ENCODE results near the gene CCT8. TPM values are rescaled to one million over a fixed set of nuclear protein-coding genes. Genes with fewer than 3 reads are reported as not detected.
"Not testable (repeated sequence)": the region's sequence is repeated elsewhere in the genome, so short reads cannot be mapped to it uniquely, and the experiment has no call there.

Gene CCT8
- total and polyA plus RNA-seq, 9 of the 15 experiments (the other 6 are each of a cell fraction or from before 2014, with no cell fraction given): 451 to 1,153 (median 677) TPM

GRCh38 chr21:29017639-29018237 is 55.7 kb downstream of the CCT8 start (continued):
- no peak for TF ChIP-seq NFE2L1 (tag; IDR thresholded peaks at IDR 0.05; ENCODE audit: borderline replicate concordance, low read depth)
- TF ChIP-seq ZNF184 (CRISPR knock-in tag; IDR thresholded peaks at IDR 0.05): no peak

GRCh38 chr21:29011236-29011635 is 62.2 kb downstream of the CCT8 start:
- H3K4me2 ChIP-seq (ENCODE audit: insufficient read depth, low read length); H3K9ac ChIP-seq (ENCODE audit: insufficient read depth in 1 of 2, low read depth in 2 of 2, low read length in 2 of 2); H3K4me1 ChIP-seq (replicated peaks in 1 of 2; ENCODE audit: control insufficient read depth in 2 of 2, insufficient read depth in 2 of 2, low read length in 2 of 2); CTCF ChIA-PET (ENCODE audit: low intra/inter-chr PET ratio); ATAC-seq; H3K27ac ChIP-seq (ENCODE audit: extremely low read depth, low read depth, low read length); H3K9me3 ChIP-seq (replicated peaks; ENCODE audit: control insufficient read depth, insufficient read depth, low read depth, low read length); H4K20me1 ChIP-seq (replicated peaks; ENCODE audit: control insufficient read depth, insufficient read depth, low read length); POLR2A ChIA-PET; H3K4me3 ChIP-seq; in situ Hi-C loops (cut with MboI); H3K79me2 ChIP-seq (ENCODE audit: control insufficient read depth, insufficient read depth, low read length); intact Hi-C loops (cut with micrococcal nuclease); FAIRE-seq; H3K9me1 ChIP-seq (ENCODE audit: control insufficient read depth, insufficient read depth, low read length); H2AFZ ChIP-seq (ENCODE audit: low read depth, low read length); DNase-seq (ENCODE audit: extremely low read depth in 1 of 4, low spot score in 3 of 4); BruUV-seq (replicated peaks); H3K27me3 ChIP-seq (ENCODE audit: control insufficient read depth in 2 of 2, insufficient read depth in 2 of 2, low read length in 2 of 2): not testable (repeated sequence)
- WGBS (ENCODE audit: insufficient coverage, low coverage, missing lambda C conversion rate): no CpG with 5 or more reads among the region's 30 CpGs
- peaks cover 11% of the 10 kb centered on the region; the same call in 1 of the 3 replicates for H3K36me3 ChIP-seq (ENCODE audit: control insufficient read depth, insufficient read depth, low read length)

DNA sequence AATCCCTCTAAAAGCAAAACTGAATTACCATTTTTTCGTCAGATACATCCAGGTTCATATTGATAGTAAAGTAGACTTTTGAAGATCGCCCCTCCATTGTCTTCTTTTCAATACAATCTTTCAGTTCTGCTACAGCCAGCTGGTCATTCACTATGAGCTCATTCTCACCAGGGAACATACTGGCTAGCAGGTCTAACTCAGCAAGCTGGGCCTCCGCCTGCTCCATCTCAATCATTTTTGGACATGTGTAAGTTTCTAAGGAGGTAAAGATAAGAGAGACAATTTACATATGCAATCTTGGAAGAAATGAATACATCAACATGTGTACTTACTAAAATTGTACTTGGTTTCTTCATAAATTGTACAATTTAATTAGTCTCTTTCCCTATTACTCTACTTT is 65.1 kb downstream of the CCT8 start:
- 52% methylated on average over 3 of the region's 3 CpGs for WGBS (ENCODE audit: insufficient coverage, low coverage, missing lambda C conversion rate)
- DNase-seq (ENCODE audit: extremely low read depth in 1 of 4, low spot score in 3 of 4) (peak in 1 of 4 experiments; percentile 42), ATAC-seq (peak; percentile 69), FAIRE-seq (peak; percentile 82)
- CTCF ChIA-PET (ENCODE audit: low intra/inter-chr PET ratio): no interaction called here
- no peak overlapping the region for H3K27ac ChIP-seq (ENCODE audit: extremely low read depth, low read depth, low read length)
- BruUV-seq (replicated peaks): no TSS peak
- intact Hi-C loops (cut with micrococcal nuclease): no loop called here
- H3K4me1 ChIP-seq (replicated peaks in 1 of 2; ENCODE audit: control insufficient read depth in 2 of 2, insufficient read depth in 2 of 2, low read length in 2 of 2): peaks cover 6 to 10% of the 10 kb centered on the region in 2 experiments; a peak in 3 of 5 replicates
- no peaks in the 10 kb centered on the region for H3K9me1 ChIP-seq (ENCODE audit: control insufficient read depth, insufficient read depth, low read length)
- no peaks in the 10 kb centered on the region for H4K20me1 ChIP-seq (replicated peaks; ENCODE audit: control insufficient read depth, insufficient read depth, low read length)
- no peak overlapping the region for H3K9ac ChIP-seq (ENCODE audit: insufficient read depth in 1 of 2, low read depth in 2 of 2, low read length in 2 of 2)
- in situ Hi-C loops (cut with MboI): no loop called here
- no peaks in the 10 kb centered on the region for H3K27me3 ChIP-seq (ENCODE audit: control insufficient read depth in 2 of 2, insufficient read depth in 2 of 2, low read length in 2 of 2)
- POLR2A ChIA-PET: interaction anchor here (1.0 to 1.7 kb wide), 4 partner anchors 11 to 64 kb away, joined by 4 to 5 read pairs (median 4); partner anchors contain the start of genes LTN1, RWDD2B and USP16
- H3K4me3 ChIP-seq: no peak overlapping the region
- no peak overlapping the region for H3K4me2 ChIP-seq (ENCODE audit: insufficient read depth, low read length)
- no peak overlapping the region for H2AFZ ChIP-seq (ENCODE audit: low read depth, low read length)
- peaks cover 4% of the 10 kb centered on the region; the same call in 2 of the 3 replicates for H3K79me2 ChIP-seq (ENCODE audit: control insufficient read depth, insufficient read depth, low read length)
- peaks cover 11% of the 10 kb centered on the region; the same call in 1 of the 3 replicates for H3K36me3 ChIP-seq (ENCODE audit: control insufficient read depth, insufficient read depth, low read length)
- no peaks in the 10 kb centered on the region for H3K9me3 ChIP-seq (replicated peaks; ENCODE audit: control insufficient read depth, insufficient read depth, low read depth, low read length)
- TF ChIP-seq NFE2L1 (tag; IDR thresholded peaks at IDR 0.05; ENCODE audit: borderline replicate concordance, low read depth): no peak
- no peak for TF ChIP-seq SMAD1 (IDR thresholded peaks at IDR 0.05; ENCODE audit: low read depth, low read length, partially characterized antibody)
- no peak for TF ChIP-seq ZNF436 (CRISPR knock-in tag; IDR thresholded peaks at IDR 0.05)
- no peak for TF ChIP-seq TSHZ1 (CRISPR knock-in tag; IDR thresholded peaks at IDR 0.05)
- no peak for TF ChIP-seq ELF1 (tag; IDR thresholded peaks at IDR 0.05)
- no peak for TF ChIP-seq PHF8 (IDR thresholded peaks at IDR 0.05; ENCODE audit: borderline replicate concordance, low read length)
- TF ChIP-seq ZZZ3 (IDR thresholded peaks at IDR 0.05): no peak
- TF ChIP-seq DNMT1 (IDR thresholded peaks at IDR 0.05): no peak
- TF ChIP-seq BCL6 (CRISPR knock-in tag; IDR thresholded peaks at IDR 0.05): no peak

Measured in K562 (cell line).